RPMI7951 (cell line): ENCODE data around the gene PARP16. TPM values are rescaled to one million over a fixed set of nuclear protein-coding genes. Genes with fewer than 3 reads are reported as not detected.

Experiments
- DNase-seq: peaks from one replicate; pipeline ENCODE4 v3.0.0-alpha.2; 2012; ENCODE audit warnings: low read depth
- total RNA-seq: library from RNA; depleted of rRNA; stranded (reverse); fragments of >200 nt; shearing (Covaris generic); gene quantifications from 2 replicates; pipeline ENCODE4 v1.2.3, GENCODE V29; 2014

The PARP16 gene
- total RNA-seq, 1 experiment from 2014 or later, result 8.2 TPM

- DNase-seq, result peak; percentile 52
These were observed 25.8 kb upstream of the PARP16 start for GRCh38 chr15:65312400-65312916.

GRCh38 chr15:65311760-65312159 lies 25.1 kb upstream of the PARP16 start:
- DNase-seq, result no peak

DNA sequence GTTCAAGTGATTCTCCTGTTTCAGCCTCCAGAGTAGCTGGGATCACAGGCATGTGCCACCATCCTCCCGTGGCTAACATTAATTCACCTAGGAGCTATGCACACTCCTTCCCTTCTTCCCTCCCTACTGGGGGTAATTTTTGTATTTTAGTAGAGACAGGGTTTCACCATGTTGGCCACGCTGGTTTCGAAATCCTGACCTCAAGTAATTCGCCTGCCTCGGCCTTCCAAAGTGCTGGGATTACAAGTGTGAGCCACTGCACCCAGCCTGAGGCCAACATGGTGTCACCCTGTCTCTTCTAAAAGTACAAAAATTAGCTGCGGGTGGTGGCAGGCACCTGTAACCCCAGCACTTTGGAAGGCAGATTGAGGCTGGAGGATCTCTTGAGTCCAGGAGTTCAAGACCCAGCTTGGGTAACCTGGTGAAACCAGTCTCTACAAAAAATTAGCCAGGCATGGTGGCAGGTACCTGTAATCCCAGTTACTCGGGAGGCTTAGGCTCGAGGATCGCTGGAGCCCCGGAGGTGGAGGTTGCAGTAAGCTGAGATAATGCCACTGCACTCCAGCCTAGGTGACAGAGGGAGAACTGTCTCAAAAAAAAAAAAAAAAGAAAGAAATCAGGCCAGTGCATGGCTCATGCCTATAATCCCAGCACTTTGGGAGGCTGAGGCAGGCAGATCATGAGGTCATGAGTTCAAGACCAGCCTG lies 23.9 kb upstream of the PARP16 start:
- no peak for DNase-seq

DNA sequence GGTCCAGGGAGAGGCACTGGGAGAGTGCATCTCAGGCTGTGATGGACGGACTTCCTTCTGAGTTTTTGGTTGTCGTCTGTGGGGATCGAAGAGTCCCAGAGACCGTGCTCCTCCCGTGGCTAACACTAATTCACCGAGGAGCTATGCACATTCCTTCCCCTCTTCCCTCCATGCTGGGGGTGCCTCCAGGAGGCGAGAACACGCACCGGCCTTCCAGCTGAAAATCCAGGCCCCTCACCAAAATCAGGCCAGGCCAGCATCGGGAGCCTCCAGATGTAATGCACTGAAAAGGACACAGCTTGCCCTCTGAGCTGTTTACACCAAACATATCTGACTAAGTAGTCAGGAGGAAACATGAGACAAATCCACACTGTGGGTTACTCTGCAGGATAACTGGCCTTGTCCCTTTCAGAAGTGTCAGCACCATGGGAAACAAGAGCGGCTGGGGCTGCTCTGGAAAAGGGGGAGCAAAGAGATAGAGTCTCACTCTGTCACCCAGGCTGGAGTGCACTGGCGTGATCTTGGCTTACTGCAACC lies 23.3 kb upstream of the PARP16 start:
- no peak for DNase-seq

DNA sequence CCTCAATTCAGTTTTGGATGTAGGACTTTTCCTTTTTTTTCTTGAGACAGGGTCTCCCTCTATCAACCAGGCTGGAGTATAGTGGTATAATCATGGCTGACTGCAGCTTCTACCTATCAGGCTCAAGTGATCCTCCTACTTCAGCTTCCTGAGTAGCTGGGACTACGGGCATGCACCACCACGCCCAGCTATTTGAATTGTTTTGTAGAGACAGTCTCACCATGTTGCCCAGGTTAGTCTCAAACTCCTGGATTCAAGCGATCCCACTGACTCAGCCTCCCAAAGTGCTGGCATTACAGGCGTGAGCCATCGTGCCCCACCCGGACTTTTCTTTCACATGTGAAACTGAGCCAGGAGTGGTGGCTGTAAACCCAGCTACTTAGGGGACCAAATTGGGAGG lies 21.3 kb upstream of the PARP16 start:
- DNase-seq, result no peak

- DNase-seq, result no peak
These were observed 19.9 kb upstream of the PARP16 start for GRCh38 chr15:65306551-65306950.

- peak; percentile 29 for DNase-seq
These were observed 19.1 kb upstream of the PARP16 start for GRCh38 chr15:65305776-65306175.

DNA sequence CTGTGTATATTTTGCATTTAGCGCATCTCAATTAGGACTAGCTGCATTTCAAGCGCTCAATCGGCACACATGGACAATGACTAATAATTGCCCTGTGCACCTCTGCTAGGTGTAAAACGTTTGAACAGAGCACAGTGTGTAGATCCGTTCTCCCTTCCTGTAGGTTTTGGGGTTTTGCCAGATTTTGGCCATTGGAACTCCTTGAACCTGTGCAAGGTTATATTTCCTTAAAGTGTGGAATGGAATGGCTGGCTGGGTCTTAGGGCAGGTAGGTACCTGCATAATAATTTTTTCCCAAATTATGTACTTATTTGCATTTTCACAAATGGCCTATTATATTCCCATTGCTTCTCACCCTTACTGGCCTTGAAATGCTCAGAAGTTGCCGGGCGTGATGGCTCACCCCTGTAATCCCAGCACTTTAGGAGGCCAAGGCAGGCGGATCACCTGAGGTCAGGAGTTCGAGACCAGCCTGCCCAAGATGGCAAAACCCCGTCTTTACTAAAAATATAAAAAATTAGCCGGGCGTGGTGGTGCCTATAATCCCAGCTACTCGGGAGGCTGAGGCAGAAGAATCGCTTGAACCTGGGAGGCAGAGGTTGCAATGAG lies 18.6 kb upstream of the PARP16 start:
- DNase-seq, result no peak

DNA sequence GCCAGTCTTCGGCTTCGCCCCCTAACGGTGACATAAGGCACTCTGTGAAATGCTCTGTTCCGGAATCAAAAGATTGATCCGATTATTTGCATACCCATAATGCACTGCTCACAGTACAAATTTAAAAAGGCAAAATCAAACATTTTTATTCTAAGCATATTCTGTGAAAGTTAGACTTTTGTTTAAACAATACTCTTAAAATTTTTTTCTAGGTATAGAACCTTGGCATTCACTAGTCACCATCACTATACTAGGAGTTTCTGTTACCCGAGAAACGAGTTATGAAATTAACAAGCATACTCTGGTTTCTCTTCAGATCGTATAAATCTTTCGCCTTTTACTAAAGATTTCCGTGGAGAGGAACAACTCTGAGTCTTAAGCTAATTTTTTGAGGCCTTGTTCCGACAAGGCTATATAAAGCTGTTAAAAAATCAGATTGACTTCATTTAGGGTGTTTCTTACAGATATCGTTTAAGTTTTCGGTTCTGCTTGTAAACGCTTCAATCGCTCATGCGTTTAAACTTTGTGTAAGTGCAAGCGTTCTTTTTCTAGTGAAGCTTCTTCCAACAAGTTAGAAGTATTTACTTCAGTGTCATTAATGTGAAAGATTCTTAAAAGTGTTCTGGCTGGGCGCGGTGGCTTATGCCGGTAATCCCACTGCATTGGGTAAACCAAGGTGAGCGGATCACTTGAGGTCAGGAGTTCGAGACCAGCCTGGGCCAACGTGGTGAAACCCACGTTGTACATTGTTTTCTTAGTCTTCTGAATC lies 17.9 kb upstream of the PARP16 start, which contains the start of gene RNU5B-1:
Gene RNU5B-1, plus strand, starts transcription at position 297 of the 769 bp plus-strand sequence.
- peak; percentile 99 for DNase-seq

GRCh38 chr15:65303687-65304380 lies 17.2 kb upstream of the PARP16 start:
- DNase-seq, result peak; percentile 64

DNA sequence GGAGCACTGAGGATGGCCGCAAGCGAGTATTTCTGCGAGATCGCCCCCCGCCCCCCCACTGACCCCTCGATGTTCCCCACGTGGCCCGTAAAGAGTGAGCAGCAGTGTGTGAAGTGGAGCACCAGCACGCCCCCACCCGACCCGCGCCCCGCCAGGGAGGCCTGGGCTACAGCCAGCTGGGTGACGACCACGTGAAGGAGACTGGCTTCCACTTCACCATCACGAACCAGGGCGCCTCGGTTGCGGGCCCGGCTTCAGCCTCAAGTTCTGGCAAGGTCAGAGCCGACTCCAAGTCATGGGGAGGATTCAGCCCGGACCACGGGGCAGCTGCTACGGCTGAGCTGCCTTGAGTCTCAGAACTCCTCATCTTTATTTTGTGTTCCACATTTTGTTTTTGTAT lies 15.4 kb upstream of the PARP16 start:
- no peak for DNase-seq

DNA sequence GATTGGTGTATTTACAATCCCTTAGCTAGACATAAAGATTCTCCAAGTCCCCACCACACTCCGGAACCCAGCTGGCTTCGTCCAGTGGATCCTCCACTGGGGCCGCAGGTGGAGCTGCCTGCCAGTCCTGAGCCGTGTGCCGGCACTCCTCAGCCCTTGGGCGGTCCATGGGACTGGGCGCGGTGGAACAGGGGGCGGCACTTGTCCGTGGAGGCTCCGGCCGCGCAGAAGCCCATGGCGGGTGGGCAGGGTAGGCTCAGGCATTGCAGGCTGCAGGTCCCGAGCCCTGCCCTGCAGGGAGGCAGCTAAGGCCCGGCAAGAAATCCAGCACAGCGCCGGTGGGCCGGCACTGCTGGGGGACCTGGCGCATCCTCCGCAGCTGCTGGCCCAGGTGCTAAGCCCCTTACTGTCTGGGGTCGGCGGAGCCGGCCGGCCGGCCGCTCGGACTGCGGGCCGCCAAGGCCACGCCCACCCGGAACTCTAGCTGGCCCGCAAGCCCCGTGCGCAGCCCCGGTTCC lies 14.3 kb upstream of the PARP16 start:
- DNase-seq, result no peak

DNA sequence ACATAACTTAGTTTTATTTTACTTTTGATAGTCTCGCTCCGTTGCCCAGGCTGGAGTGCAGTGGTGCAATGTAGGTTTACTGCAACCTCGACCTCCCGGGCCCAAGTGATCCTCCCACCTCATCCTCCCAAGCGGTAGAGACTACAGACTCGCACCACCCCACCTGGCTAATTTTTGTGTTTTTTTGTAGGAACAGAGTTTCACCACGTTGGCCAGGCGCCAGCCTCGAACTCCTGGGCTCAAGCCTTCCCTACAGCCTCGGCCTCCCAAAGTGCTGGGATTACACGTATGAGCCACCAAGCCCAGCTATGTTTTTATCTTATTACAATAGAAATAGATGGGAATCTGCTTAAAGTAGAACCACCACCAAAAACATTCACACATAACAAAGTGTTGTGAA lies 12.0 kb upstream of the PARP16 start:
- DNase-seq, result no peak

DNA sequence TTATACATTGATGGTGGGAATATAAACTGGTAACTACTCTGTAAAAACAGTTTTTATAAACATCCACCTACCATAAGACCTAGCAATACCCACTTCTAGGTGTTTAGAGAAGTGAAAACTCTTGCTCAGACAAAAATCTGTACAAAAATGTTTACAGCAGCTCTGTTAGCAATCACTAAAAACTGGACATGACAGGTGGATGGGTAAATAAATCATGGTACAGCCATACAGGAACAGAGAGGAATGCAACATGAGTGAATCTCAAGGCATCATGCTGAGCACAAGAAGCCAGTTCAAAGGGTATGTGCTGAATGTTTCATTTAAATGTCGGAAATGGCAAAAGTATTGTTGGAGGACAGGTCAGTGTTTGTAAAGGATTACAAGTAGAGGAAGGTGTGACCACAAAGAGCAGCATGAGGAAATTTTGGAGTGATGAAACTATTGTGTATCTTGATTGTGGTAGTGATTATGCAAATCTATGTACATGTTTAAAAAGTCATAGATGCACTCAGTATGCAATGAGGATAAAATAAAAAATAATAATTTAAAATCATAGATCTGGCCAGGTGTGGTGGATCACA lies 6.3 kb upstream of the PARP16 start:
- no peak for DNase-seq

- DNase-seq, result no peak
These were observed 3.5 kb upstream of the PARP16 start for GRCh38 chr15:65290228-65290627.

DNA sequence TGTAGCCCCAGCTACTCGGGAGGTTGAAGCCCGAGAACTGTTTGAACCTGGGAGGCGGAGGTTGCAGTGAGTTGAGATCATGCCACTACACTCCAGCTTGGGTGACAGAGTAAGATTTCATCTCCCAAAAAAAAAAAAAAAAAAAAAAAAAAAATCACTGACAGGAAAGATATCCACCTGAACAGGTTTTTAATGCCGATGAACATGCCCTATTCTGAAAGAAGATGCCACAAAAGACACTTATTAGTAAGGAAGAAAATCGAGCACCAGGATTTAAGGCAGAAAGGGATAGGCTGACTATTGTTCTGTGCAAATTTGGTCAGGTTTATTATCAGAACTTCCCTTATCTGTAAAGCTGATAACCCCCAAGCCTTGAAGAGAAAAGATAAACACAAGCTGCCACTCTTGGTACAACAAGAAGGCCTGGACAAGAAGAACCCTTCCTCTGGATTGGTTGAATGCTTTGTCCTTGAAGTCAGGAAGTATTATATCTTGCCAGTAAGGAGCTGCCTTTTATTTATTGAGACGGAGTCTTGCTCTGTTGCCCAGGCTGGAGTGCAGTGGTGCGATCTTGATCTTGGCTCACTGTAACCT lies 2.7 kb upstream of the PARP16 start:
- no peak for DNase-seq

DNA sequence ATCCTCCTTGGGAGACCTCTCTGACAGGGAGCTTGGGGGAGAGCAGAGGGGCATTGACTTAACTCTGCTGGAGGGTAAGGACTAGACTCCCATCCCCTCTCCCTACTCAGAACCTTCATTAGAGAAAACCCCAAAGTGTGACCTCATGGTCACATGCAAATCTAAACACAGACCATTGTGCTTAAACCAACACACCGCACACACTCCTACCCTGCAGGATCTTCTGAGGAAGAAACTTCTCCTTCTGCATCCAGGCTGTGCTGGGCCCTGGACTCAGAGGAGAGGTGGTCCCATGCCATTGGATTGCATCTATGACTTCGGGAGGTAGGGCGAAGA lies 805 bp upstream of the PARP16 start:
- DNase-seq, result no peak

DNA sequence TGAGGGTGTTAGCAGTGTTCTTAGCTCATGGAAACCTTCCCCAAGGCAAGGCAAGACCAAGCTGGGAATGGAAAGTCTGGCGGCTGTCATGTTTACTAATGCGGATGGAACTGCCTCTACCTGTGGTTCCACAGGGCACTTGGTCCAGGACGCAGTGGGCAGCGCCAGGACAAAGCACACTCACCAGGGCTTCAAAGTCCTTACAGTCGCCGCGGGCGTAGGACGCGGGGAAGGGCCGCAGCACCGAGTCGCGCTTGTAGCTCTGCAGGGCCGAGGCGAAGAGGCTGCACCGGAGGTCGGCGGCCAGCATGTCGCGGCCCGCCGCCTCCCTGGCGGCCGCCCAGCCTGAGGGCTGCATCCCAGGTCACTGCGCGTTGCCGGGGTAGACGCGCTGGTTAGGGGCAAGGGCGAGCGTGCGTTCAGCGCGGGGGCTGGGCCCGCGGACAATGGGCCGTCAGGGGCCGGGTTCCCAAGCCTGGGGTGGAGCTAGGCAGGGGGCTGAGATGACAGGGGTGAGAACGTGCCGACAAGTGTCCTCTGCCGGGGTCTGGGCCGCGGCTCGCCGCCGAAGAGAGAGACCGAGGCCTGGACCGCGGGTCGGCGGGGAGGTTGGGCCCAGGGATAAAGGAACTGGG lies 497 bp downstream of the PARP16 start:
- peak; percentile 49 for DNase-seq

GRCh38 chr15:65285291-65286068 lies 1.2 kb downstream of the PARP16 start:
- DNase-seq, result peak; percentile 19

- DNase-seq, result no peak
These were observed 8.2 kb downstream of the PARP16 start for GRCh38 chr15:65278480-65278879.
